Measurements from ENCODE around the gene GALNT17. TPM values are rescaled to one million over a fixed set of nuclear protein-coding genes. Genes with fewer than 3 reads are reported as not detected.

GALNT17 gene
- total RNA-seq, 2 donors from 2014 or later = not detected

DNA sequence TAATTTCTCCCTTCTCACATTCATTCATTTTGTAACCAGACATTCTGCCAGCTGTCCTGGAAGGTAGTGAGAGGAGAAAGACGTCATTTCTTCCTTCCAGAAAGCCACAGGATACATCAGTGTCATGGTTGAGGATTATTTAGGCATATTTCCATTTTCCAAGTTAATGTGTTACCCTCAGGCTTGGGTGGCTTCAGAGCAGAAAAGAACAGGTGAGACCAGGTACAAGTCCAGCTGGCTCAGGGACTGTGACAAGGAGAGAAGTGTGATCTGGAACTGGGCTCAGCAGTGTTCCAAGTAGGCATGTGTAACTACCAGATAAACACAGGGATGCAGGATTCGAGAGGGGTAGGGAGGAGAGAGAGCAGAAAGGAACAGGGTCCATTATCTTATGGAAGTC, 386.9 kb downstream of the GALNT17 start:
- no peaks in the 10 kb centered on the region for H3K27me3 Mint-ChIP-seq
- H3K4me1 Mint-ChIP-seq = no peaks in the 10 kb centered on the region
- peaks cover 4% of the 10 kb centered on the region for H3K9me3 ChIP-seq (ENCODE audit: control insufficient read depth, low read length, poor library complexity, severe bottlenecking)
- H3K4me3 Mint-ChIP-seq = no peak overlapping the region
- H3K27ac Mint-ChIP-seq = no peak overlapping the region
- no peaks in the 10 kb centered on the region for H3K36me3 Mint-ChIP-seq (ENCODE audit: low read depth)
- no peak for DNase-seq
- no peak for ATAC-seq

- H3K9me3 ChIP-seq (ENCODE audit: control insufficient read depth, low read length, poor library complexity, severe bottlenecking) = peaks cover 4% of the 10 kb centered on the region
- ATAC-seq = no peak
- no peak for DNase-seq
- Mint-ChIP-seq H3K27ac (no peak overlapping the region), H3K27me3 (no peaks in the 10 kb centered on the region), H3K4me1 (no peaks in the 10 kb centered on the region), H3K36me3 (ENCODE audit: low read depth) (no peaks in the 10 kb centered on the region), H3K4me3 (no peak overlapping the region)
These were observed 389.6 kb downstream of the GALNT17 start for GRCh38 chr7:71521506-71521905.

GRCh38 chr7:71526106-71526505, 394.2 kb downstream of the GALNT17 start:
- Mint-ChIP-seq H3K27me3 (no peaks in the 10 kb centered on the region), H3K27ac (no peak overlapping the region), H3K36me3 (ENCODE audit: low read depth) (no peaks in the 10 kb centered on the region), H3K4me1 (no peaks in the 10 kb centered on the region), H3K4me3 (no peak overlapping the region)
- DNase-seq = no peak
- no peak for ATAC-seq
- H3K9me3 ChIP-seq (ENCODE audit: control insufficient read depth, low read length, poor library complexity, severe bottlenecking) = no peaks in the 10 kb centered on the region

- Mint-ChIP-seq H3K27me3 (no peaks in the 10 kb centered on the region), H3K36me3 (ENCODE audit: low read depth) (no peaks in the 10 kb centered on the region), H3K4me3 (no peak overlapping the region)
These were observed 395.3 kb downstream of the GALNT17 start for GRCh38 chr7:71527213-71527612.

GRCh38 chr7:71535616-71536015, 403.7 kb downstream of the GALNT17 start:
- H3K9me3 ChIP-seq (ENCODE audit: control insufficient read depth, low read length, poor library complexity, severe bottlenecking) = no peaks in the 10 kb centered on the region
- DNase-seq (no peak), ATAC-seq (no peak)
- Mint-ChIP-seq H3K36me3 (ENCODE audit: low read depth) (no peaks in the 10 kb centered on the region), H3K4me1 (no peaks in the 10 kb centered on the region), H3K27me3 (no peaks in the 10 kb centered on the region), H3K4me3 (no peak overlapping the region), H3K27ac (no peak overlapping the region)

More at GRCh38 chr7:71527213-71527612, 395.3 kb downstream of the GALNT17 start:
- DNase-seq (no peak), ATAC-seq (no peak)
- H3K27ac Mint-ChIP-seq = no peak overlapping the region
- H3K4me1 Mint-ChIP-seq = no peaks in the 10 kb centered on the region
- H3K9me3 ChIP-seq (ENCODE audit: control insufficient read depth, low read length, poor library complexity, severe bottlenecking) = no peaks in the 10 kb centered on the region

DNA sequence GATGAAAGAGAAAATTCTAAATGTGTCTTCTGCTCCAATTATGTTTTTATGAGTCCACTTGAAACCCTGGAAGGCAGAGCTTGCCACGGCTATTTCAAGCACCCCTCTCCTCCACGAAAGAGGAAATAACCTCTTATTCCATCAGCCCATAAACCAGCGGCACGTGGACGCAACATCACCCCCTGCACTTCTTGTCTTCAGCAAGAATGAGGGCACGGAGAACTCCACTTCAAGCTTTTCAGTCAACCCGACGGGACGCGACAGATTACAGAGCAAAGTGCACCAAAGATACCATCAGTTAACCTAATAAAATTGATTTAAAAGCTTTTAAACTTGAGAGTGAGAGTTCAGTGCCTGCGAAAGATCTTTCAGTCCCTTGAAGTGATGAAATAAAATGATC, 406.3 kb downstream of the GALNT17 start:
- no peak overlapping the region for H3K4me3 Mint-ChIP-seq
- H3K9me3 ChIP-seq (ENCODE audit: control insufficient read depth, low read length, poor library complexity, severe bottlenecking) = no peaks in the 10 kb centered on the region
- DNase-seq (no peak), ATAC-seq (no peak)
- H3K36me3 Mint-ChIP-seq (ENCODE audit: low read depth) = no peaks in the 10 kb centered on the region
- no peaks in the 10 kb centered on the region for H3K4me1 Mint-ChIP-seq
- H3K27ac Mint-ChIP-seq = no peak overlapping the region
- no peaks in the 10 kb centered on the region for H3K27me3 Mint-ChIP-seq

- no peaks in the 10 kb centered on the region for H3K4me1 Mint-ChIP-seq
- ATAC-seq (no peak), DNase-seq (no peak)
- H3K27ac Mint-ChIP-seq = no peak overlapping the region
- no peak overlapping the region for H3K4me3 Mint-ChIP-seq
- H3K36me3 Mint-ChIP-seq (ENCODE audit: low read depth) = no peaks in the 10 kb centered on the region
- no peaks in the 10 kb centered on the region for H3K9me3 ChIP-seq (ENCODE audit: control insufficient read depth, low read length, poor library complexity, severe bottlenecking)
- H3K27me3 Mint-ChIP-seq = no peaks in the 10 kb centered on the region
These were observed 407.7 kb downstream of the GALNT17 start for GRCh38 chr7:71539615-71540014.

GRCh38 chr7:71541707-71542353, 409.9 kb downstream of the GALNT17 start:
- no peak for ATAC-seq
- Mint-ChIP-seq H3K4me1 (no peaks in the 10 kb centered on the region), H3K36me3 (ENCODE audit: low read depth) (no peaks in the 10 kb centered on the region), H3K27ac (no peak overlapping the region), H3K27me3 (no peaks in the 10 kb centered on the region), H3K4me3 (no peak overlapping the region)
- no peaks in the 10 kb centered on the region for H3K9me3 ChIP-seq (ENCODE audit: control insufficient read depth, low read length, poor library complexity, severe bottlenecking)
- DNase-seq = no peak

- H3K9me3 ChIP-seq (ENCODE audit: control insufficient read depth, low read length, poor library complexity, severe bottlenecking) = no peaks in the 10 kb centered on the region
- no peaks in the 10 kb centered on the region for H3K27me3 Mint-ChIP-seq
- no peaks in the 10 kb centered on the region for H3K36me3 Mint-ChIP-seq (ENCODE audit: low read depth)
- no peak for DNase-seq
- no peak overlapping the region for H3K27ac Mint-ChIP-seq
- H3K4me1 Mint-ChIP-seq = no peaks in the 10 kb centered on the region
- H3K4me3 Mint-ChIP-seq = no peak overlapping the region
- no peak for ATAC-seq
These were observed 411.5 kb downstream of the GALNT17 start for GRCh38 chr7:71543396-71543795.

- no peaks in the 10 kb centered on the region for H3K9me3 ChIP-seq (ENCODE audit: control insufficient read depth, low read length, poor library complexity, severe bottlenecking)
- Mint-ChIP-seq H3K4me3 (no peak overlapping the region), H3K27ac (no peak overlapping the region), H3K27me3 (no peaks in the 10 kb centered on the region), H3K36me3 (ENCODE audit: low read depth) (no peaks in the 10 kb centered on the region), H3K4me1 (no peaks in the 10 kb centered on the region)
- ATAC-seq (no peak), DNase-seq (no peak)
These were observed 412.9 kb downstream of the GALNT17 start for GRCh38 chr7:71544816-71545215.

- no peak overlapping the region for H3K4me3 Mint-ChIP-seq
- DNase-seq (no peak), ATAC-seq (no peak)
- H3K4me1 Mint-ChIP-seq = no peaks in the 10 kb centered on the region
- H3K9me3 ChIP-seq (ENCODE audit: control insufficient read depth, low read length, poor library complexity, severe bottlenecking) = no peaks in the 10 kb centered on the region
- no peaks in the 10 kb centered on the region for H3K27me3 Mint-ChIP-seq
- H3K27ac Mint-ChIP-seq = no peak overlapping the region
- H3K36me3 Mint-ChIP-seq (ENCODE audit: low read depth) = no peaks in the 10 kb centered on the region
These were observed 415.5 kb downstream of the GALNT17 start for GRCh38 chr7:71547426-71547825.

DNA sequence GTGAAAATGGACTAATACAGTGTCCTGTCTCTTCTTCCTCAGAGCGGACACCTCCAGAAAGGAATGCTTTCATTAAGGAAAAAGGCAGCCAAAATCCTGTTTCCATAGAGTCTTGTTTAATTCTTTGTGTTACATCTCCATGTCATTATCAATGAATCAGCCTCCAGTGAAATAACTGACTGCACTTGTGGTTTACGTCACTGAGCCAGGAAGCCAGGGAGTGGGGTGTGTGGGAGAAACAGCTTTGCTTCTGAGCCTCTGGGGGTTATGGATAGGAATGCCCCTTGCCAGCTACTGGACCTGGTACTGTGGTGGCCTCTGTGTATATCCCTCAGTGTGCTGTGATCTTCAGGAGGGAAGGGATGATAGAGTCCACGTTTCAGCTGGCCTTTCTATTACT, 416.8 kb downstream of the GALNT17 start:
- H3K4me3 Mint-ChIP-seq = no peak overlapping the region
- no peaks in the 10 kb centered on the region for H3K36me3 Mint-ChIP-seq (ENCODE audit: low read depth)
- no peaks in the 10 kb centered on the region for H3K4me1 Mint-ChIP-seq
- H3K27me3 Mint-ChIP-seq = no peaks in the 10 kb centered on the region
- no peaks in the 10 kb centered on the region for H3K9me3 ChIP-seq (ENCODE audit: control insufficient read depth, low read length, poor library complexity, severe bottlenecking)
- no peak overlapping the region for H3K27ac Mint-ChIP-seq
- ATAC-seq (no peak), DNase-seq (no peak)

GRCh38 chr7:71553306-71553705, 421.4 kb downstream of the GALNT17 start:
- H3K36me3 Mint-ChIP-seq (ENCODE audit: low read depth) = no peaks in the 10 kb centered on the region

DNA sequence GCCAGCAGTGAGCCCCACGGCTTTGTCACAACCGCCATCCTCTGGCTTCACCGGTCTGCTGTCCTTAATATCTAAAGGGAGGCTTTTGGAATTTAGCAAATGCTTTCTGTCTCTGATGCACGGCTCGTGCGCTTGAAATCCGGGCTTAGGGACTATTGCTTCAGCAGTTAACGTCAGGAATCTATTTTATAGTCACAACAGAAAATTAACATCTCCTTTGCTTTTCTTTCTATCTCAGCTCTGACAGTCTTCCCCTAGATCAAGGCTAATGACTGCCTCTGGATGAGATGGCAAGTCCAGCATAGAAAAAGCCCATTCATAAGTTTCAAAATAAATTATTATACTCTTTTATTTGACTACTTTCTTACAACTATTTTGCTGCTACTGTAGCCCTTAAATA, 423.8 kb downstream of the GALNT17 start:
- Mint-ChIP-seq H3K27ac (no peak overlapping the region), H3K4me3 (no peak overlapping the region), H3K36me3 (ENCODE audit: low read depth) (no peaks in the 10 kb centered on the region), H3K27me3 (no peaks in the 10 kb centered on the region), H3K4me1 (no peaks in the 10 kb centered on the region)
- DNase-seq (no peak), ATAC-seq (no peak)
- no peaks in the 10 kb centered on the region for H3K9me3 ChIP-seq (ENCODE audit: control insufficient read depth, low read length, poor library complexity, severe bottlenecking)

More at GRCh38 chr7:71553306-71553705, 421.4 kb downstream of the GALNT17 start:
- no peak overlapping the region for H3K4me3 Mint-ChIP-seq
- H3K4me1 Mint-ChIP-seq = no peaks in the 10 kb centered on the region
- H3K9me3 ChIP-seq (ENCODE audit: control insufficient read depth, low read length, poor library complexity, severe bottlenecking) = no peaks in the 10 kb centered on the region
- no peak overlapping the region for H3K27ac Mint-ChIP-seq
- ATAC-seq (no peak), DNase-seq (no peak)
- H3K27me3 Mint-ChIP-seq = no peaks in the 10 kb centered on the region
